CD14-positive monocyte (primary cell): ENCODE measurements around the gene OR2AK2. TPM values are rescaled to one million over a fixed set of nuclear protein-coding genes. Genes with fewer than 3 reads are reported as not detected.

Experiments
- DNase-seq, 3 donors: peaks; one replicate each; pipeline ENCODE4 v3.0.0-alpha.2; 2011 to 2022
- H2AFZ ChIP-seq: 2 replicates; pipeline ENCODE4 v1.6.0; 2012; ENCODE audit warnings: mild to moderate bottlenecking, low read depth, low read length, inconsistent platforms; ENCODE audit not compliant: insufficient read depth, poor library complexity, severe bottlenecking
- H3K27ac ChIP-seq, 2 donors: 1 replicate in 1 of 2; 2 replicates in 1 of 2; pipeline ENCODE4 v1.5.1; 2012 to 2013; ENCODE audit warnings: low read length in 2 of 2, control low read depth in 1 of 2, inconsistent platforms in 1 of 2, low read depth in 1 of 2, mild to moderate bottlenecking in 1 of 2
- H3K27me3 ChIP-seq, 2 donors: one replicate each; pipeline versions ENCODE4 v1.6.0 to v1.6.1; 2011 to 2013; ENCODE audit warnings: low read length in 2 of 2; ENCODE audit not compliant: control insufficient read depth in 2 of 2, insufficient read depth in 2 of 2
- H3K36me3 ChIP-seq, 2 donors: replicated peaks in 1 of 2; 1 replicate in 1 of 2; 2 replicates in 1 of 2; pipeline versions ENCODE4 v1.5.1 to v1.6.1; 2012 to 2013; ENCODE audit warnings: low read length in 2 of 2, control low read depth in 1 of 2, inconsistent platforms in 1 of 2, mild to moderate bottlenecking in 1 of 2; ENCODE audit not compliant: insufficient read depth in 2 of 2, control insufficient read depth in 1 of 2
- H3K4me1 ChIP-seq, 2 donors: 1 replicate in 1 of 2; 2 replicates in 1 of 2; pipeline versions ENCODE4 v1.5.1 to v1.6.1; 2012 to 2013; ENCODE audit warnings: low read length in 2 of 2, control low read depth in 1 of 2, inconsistent platforms in 1 of 2, mild to moderate bottlenecking in 1 of 2, moderate library complexity in 1 of 2; ENCODE audit not compliant: insufficient read depth in 2 of 2, control insufficient read depth in 1 of 2
- H3K4me2 ChIP-seq: replicated peaks from 2 replicates; pipeline ENCODE3; 2012; ENCODE audit warnings: low read length, moderate library complexity, mild to moderate bottlenecking; ENCODE audit not compliant: poor library complexity, severe bottlenecking; ENCODE audit errors: extremely low read depth
- H3K4me3 ChIP-seq, 3 experiments: fragments of 200-600 bp in 1 of 3; sonication (generic) in 1 of 3; replicated peaks in 1 of 3; 1 replicate in 2 of 3; 2 replicates in 1 of 3; pipeline ENCODE4 v1.5.1; 2011 to 2013; ENCODE audit warnings: low read length in 3 of 3, mild to moderate bottlenecking in 3 of 3, control low read depth in 2 of 3, low read depth in 2 of 3, inconsistent platforms in 1 of 3, moderate library complexity in 1 of 3
- H3K79me2 ChIP-seq: 2 replicates; pipeline ENCODE4 v1.6.0; 2012; ENCODE audit warnings: mild to moderate bottlenecking, control low read depth, inconsistent platforms, low read length, moderate library complexity; ENCODE audit not compliant: insufficient read depth
- H3K9ac ChIP-seq: 2 replicates; pipeline ENCODE4 v1.6.0; 2017; ENCODE audit warnings: low read length, mild to moderate bottlenecking; ENCODE audit not compliant: insufficient read depth, poor library complexity, severe bottlenecking
- H3K9me3 ChIP-seq, 2 donors: replicated peaks in 1 of 2; 1 replicate in 1 of 2; 2 replicates in 1 of 2; pipeline versions ENCODE4 v1.5.1 to v1.6.1; 2012 to 2013; ENCODE audit warnings: low read length in 2 of 2, control low read depth in 1 of 2; ENCODE audit not compliant: control insufficient read depth in 1 of 2, insufficient read depth in 1 of 2
- H4K20me1 ChIP-seq: 2 replicates; pipeline ENCODE4 v1.6.0; 2012; ENCODE audit warnings: mild to moderate bottlenecking, low read length, control low read depth, moderate library complexity; ENCODE audit not compliant: insufficient read depth
- H3K27ac Mint-ChIP-seq, 7 donors: one replicate each; pipeline ENCODE4 v1.8.0; 2020; ENCODE audit warnings: mild to moderate bottlenecking in 7 of 7, mixed read lengths in 7 of 7, moderate library complexity in 6 of 7, inconsistent platforms in 2 of 7
- H3K27me3 Mint-ChIP-seq, 3 donors: one replicate each; pipeline ENCODE4 v1.8.0; 2021 to 2022; ENCODE audit warnings: low read depth in 3 of 3, mild to moderate bottlenecking in 3 of 3, mixed read lengths in 3 of 3, moderate library complexity in 3 of 3, inconsistent platforms in 1 of 3
- H3K36me3 Mint-ChIP-seq, 2 donors: one replicate each; pipeline ENCODE4 v1.8.0; 2020; ENCODE audit warnings: mixed read lengths in 2 of 2, inconsistent platforms in 1 of 2, mild to moderate bottlenecking in 1 of 2
- H3K4me1 Mint-ChIP-seq: one replicate; pipeline ENCODE4 v1.8.0; 2020; ENCODE audit warnings: mild to moderate bottlenecking, mixed read lengths
- H3K4me3 Mint-ChIP-seq, 2 donors: one replicate each; pipeline ENCODE4 v1.8.0; 2020; ENCODE audit warnings: mild to moderate bottlenecking in 2 of 2, mixed read lengths in 2 of 2, moderate library complexity in 1 of 2
- H3K9me3 Mint-ChIP-seq, 7 donors: one replicate each; pipeline ENCODE4 v1.8.0; 2020 to 2022; ENCODE audit warnings: mixed read lengths in 7 of 7, mild to moderate bottlenecking in 6 of 7, moderate library complexity in 6 of 7, inconsistent platforms in 2 of 7
- WGBS: methylation state at CpG from one replicate; pipeline ENCODE4 v1.1.5; 2013; ENCODE audit warnings: missing lambda C conversion rate; ENCODE audit not compliant: insufficient coverage; 5-methylcytosine and 5-hydroxymethylcytosine counted together
- intact Hi-C, 2 donors: fragments of 100-400 bp; cut with micrococcal nuclease; formaldehyde crosslinking; loops; one replicate each; pipeline versions ENCODE4 v1.15.0 to v1.15.1; 2023
- polyA plus RNA-seq, 3 donors: library from polyadenylated mRNA; depleted of rRNA in 1 of 3; unstranded in 2 of 3; stranded (reverse) in 1 of 3; fragments of 300-500 nt in 2 of 3; fragments of >200 nt in 1 of 3; fragmentation: Illumina TruSeq in 2 of 3; gene quantifications; 1 replicate in 2 of 3; 2 replicates in 1 of 3; pipeline ENCODE4 v1.2.3, GENCODE V29; 2012 to 2021
- small RNA-seq: library from RNA; depleted of rRNA; stranded (forward); fragments of <200 nt; gene quantifications from one replicate; pipeline ENCODE3, GENCODE V24; 2012; ENCODE audit warnings: low read depth; ENCODE audit not compliant: insufficient read length
- TF ChIP-seq, protein P1 (sequence below): fragments of 200-600 bp; IDR thresholded peaks from one replicate; pipeline ENCODE4 v1.8.0; 2022; ENCODE audit warnings: antibody characterized with exemption, mild to moderate bottlenecking

OR2AK2 gene
- polyA plus RNA-seq, 3 donors, result not detected

DNA sequence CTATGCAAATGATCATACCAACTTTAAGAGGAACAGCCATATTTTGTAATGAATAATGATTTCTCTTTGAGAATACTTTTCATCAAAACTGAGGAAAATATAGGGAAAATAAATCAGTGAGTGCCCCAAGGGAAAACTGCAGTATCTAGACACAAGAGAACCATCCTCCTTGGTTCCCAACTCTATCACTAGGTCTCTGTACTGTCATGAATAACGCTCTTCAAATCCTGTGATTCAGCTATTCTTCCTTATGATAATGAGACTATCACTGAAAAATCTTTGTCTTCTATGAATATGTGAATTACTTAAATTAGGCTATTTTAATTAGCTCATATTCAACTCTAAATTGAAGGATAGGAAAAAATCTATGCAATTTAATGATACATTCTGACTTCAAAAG is 50.8 kb downstream of the OR2AK2 start:
- H2AFZ ChIP-seq, result no peak overlapping the region
- H3K27ac Mint-ChIP-seq, result no peak overlapping the region
- no CpG with 5 or more reads among the region's 1 CpG for WGBS

More for the DNA sequence above, 50.8 kb downstream of the OR2AK2 start:
- H3K4me3 Mint-ChIP-seq, result no peak overlapping the region
- intact Hi-C loops, result no loop called here
- no peak overlapping the region for H3K4me3 ChIP-seq
- TF ChIP-seq, protein P1, sequence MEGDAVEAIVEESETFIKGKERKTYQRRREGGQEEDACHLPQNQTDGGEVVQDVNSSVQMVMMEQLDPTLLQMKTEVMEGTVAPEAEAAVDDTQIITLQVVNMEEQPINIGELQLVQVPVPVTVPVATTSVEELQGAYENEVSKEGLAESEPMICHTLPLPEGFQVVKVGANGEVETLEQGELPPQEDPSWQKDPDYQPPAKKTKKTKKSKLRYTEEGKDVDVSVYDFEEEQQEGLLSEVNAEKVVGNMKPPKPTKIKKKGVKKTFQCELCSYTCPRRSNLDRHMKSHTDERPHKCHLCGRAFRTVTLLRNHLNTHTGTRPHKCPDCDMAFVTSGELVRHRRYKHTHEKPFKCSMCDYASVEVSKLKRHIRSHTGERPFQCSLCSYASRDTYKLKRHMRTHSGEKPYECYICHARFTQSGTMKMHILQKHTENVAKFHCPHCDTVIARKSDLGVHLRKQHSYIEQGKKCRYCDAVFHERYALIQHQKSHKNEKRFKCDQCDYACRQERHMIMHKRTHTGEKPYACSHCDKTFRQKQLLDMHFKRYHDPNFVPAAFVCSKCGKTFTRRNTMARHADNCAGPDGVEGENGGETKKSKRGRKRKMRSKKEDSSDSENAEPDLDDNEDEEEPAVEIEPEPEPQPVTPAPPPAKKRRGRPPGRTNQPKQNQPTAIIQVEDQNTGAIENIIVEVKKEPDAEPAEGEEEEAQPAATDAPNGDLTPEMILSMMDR, result no peak
- H3K36me3 Mint-ChIP-seq, result no peaks in the 10 kb centered on the region
- no peak overlapping the region for H3K4me2 ChIP-seq
- H3K9me3 ChIP-seq, result peaks cover 0 to 3% of the 10 kb centered on the region in 2 donors
- H3K4me1 Mint-ChIP-seq, result no peaks in the 10 kb centered on the region
- H3K79me2 ChIP-seq, result no peaks in the 10 kb centered on the region
- H3K9ac ChIP-seq, result no peak overlapping the region
- H3K27me3 Mint-ChIP-seq, result peaks cover 0 to 1% (median 0%) of the 10 kb centered on the region in 3 donors
- no peaks in the 10 kb centered on the region for H3K27me3 ChIP-seq
- H3K4me1 ChIP-seq, result no peaks in the 10 kb centered on the region
- DNase-seq, result no peak
- no peaks in the 10 kb centered on the region for H4K20me1 ChIP-seq
- H3K27ac ChIP-seq, result no peak overlapping the region
- H3K9me3 Mint-ChIP-seq, result peaks cover 3 to 13% (median 7%) of the 10 kb centered on the region in 7 donors
- no peaks in the 10 kb centered on the region for H3K36me3 ChIP-seq

Small RNA genes within 50 kb of the gene (small RNA-seq; reads per million reads assigned to genes)
- not detected for gene RF00019

Other genes starting within 250 kb of the OR2AK2 start
- gene OR6F1, start 248.6 kb upstream of the OR2AK2 start, polyA plus RNA-seq, result not detected
- not detected for gene OR14K1, start 226.6 kb upstream of the OR2AK2 start, polyA plus RNA-seq
- not detected for gene OR14A2, start 217.1 kb upstream of the OR2AK2 start, polyA plus RNA-seq
- not detected for gene OR1C1, start 204.7 kb upstream of the OR2AK2 start, polyA plus RNA-seq
- not detected for gene OR14A16, start 141.1 kb upstream of the OR2AK2 start, polyA plus RNA-seq
- not detected for gene OR11L1, start 123.3 kb upstream of the OR2AK2 start, polyA plus RNA-seq
- gene TRIM58, start 108.0 kb upstream of the OR2AK2 start, polyA plus RNA-seq, result under 1 TPM; 0.43 to 0.83 (median 0.68) TPM
- under 1 TPM in 2 of 3 donors, not detected in 1; 0.09 to 0.31 TPM for gene OR2W3, start 69.6 kb upstream of the OR2AK2 start, polyA plus RNA-seq
- not detected for gene OR2T8, start 45.0 kb upstream of the OR2AK2 start, polyA plus RNA-seq
- not detected for gene OR2AJ1, start 40.3 kb upstream of the OR2AK2 start, polyA plus RNA-seq
- not detected for gene OR2L8, start 16.4 kb upstream of the OR2AK2 start, polyA plus RNA-seq
- gene OR2L5, start 48.4 kb downstream of the OR2AK2 start, polyA plus RNA-seq, result not detected
- under 1 TPM in 1 of 3 donors, not detected in 2; 0.05 TPM for gene OR2L2, start 64.8 kb downstream of the OR2AK2 start, polyA plus RNA-seq
- not detected for gene OR2L3, start 81.6 kb downstream of the OR2AK2 start, polyA plus RNA-seq
- gene OR2L13, start 130.0 kb downstream of the OR2AK2 start, polyA plus RNA-seq, result not detected
- gene OR2M5, start 179.9 kb downstream of the OR2AK2 start, polyA plus RNA-seq, result not detected
- not detected for gene OR2M2, start 209.6 kb downstream of the OR2AK2 start, polyA plus RNA-seq
- not detected for gene OR2M3, start 232.0 kb downstream of the OR2AK2 start, polyA plus RNA-seq